T47D (cell line): ENCODE data around the gene TENT5A.

Experiments used
- DNase-seq, 2 experiments: peaks; one replicate each; pipeline versions ENCODE4 v3.0.0 to v3.0.0-alpha.2; 2011 to 2012; ENCODE audit warnings: low read depth in 1 of 2, low spot score in 1 of 2
- JUND ChIP-seq: IDR thresholded peaks from 2 replicates; pipeline ENCODE4 v1.6.1; 2012; ENCODE audit warnings: low read depth
- in situ Hi-C: cut with HindIII; loops from 2 replicates; pipeline ENCODE4 v1.10.0; 2016; ENCODE audit warnings: low sequenced_read_pairs, low pct_unique_long_range_greater_than_20kb

Gene TENT5A

DNA sequence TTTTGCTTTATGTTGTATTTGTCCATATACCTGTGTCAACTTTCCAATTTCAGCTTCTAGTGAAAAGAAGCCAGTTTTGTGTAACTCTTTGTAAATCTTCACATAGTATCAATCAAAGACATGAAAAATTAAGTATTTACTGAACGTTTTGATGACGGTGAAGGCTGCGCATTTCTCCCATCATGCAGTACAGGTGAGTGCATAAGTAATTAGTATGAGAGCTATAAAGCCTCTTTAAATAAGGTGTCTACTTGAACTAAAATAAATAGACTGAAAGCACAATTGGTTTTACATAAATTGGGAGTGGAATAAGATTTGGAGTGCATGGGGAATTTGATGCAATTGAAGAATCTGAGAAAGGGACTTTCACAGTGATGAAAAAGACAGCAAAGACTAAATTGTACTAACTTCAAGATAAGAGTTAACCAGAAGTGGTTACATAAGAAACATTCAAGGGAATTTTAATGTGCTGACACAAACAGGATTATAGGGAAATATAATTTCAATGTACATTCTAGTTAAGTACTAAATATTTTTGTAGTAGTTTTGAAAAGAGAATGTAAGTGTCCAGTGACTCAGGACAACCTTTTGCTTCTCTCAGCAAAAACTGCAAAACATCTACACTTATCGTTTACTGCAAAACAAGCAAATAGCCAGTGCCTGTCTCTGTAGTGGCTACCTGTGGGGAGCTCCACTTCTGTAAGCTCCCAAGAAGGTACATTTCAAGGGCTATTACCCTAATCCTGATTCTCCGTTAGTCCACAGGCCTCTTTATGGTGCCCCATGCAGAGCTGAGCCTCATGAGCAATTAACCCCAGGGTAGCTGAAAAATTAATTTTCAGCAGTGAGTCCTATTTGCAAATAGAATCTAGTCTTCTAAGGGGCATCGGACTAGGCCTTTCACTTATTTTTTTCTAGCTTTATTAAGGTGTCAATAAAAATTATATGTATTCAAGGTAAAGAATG is 13.0 kb downstream of the TENT5A start:
- no peak for TF ChIP-seq JUND
- DNase-seq = no peak
- in situ Hi-C loops = no loop called here

DNA sequence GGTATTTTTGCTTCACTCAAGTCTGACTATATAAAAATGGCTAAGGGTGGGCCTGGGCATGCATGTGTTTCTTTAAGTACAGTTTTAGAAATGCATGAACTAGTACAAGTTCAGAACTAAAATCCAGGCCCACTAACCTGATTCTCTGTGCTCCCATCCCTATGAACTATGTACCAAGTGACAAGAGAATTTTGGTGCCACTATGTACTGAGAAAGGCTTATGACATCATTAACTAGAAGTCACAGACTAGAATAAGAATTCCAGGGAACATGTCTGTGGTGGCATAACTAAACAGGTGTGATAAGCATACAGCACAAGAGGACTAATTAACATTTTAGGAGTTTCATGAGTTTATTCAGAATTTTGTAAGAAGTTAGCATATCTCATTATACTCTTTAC is 16.1 kb downstream of the TENT5A start:
- in situ Hi-C loops = no loop called here

DNA sequence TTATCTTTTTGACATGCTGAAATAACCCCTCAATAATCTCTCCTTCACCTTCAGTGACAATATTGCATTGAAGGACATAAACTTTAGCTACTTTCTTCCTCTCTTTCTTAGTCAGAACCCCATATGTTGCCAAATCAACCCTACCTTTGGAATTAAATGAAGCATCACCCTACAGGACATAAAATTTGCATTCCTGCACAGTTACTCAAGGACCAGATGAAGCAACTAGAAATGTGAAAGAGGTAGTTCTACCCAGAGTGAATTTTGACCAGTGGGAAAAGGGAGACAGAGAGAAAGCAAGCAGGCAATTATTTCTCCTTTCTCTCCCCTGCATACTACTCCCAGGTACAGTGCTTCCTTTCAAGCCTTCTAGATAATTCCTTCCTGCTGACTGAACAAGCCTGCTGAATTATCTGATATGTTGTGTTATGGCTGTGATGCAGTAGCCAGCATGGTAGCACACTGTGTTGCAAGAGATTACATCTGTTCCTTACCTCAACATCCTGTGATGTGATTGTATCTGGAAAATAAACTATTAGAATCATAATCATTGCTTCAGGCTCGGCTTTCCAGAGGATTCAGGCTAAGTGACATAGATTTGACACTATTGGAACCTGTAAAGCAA is 16.6 kb downstream of the TENT5A start:
- no peak for DNase-seq
- in situ Hi-C loops = no loop called here
- TF ChIP-seq JUND = no peak

More for the DNA sequence above, 16.1 kb downstream of the TENT5A start:
- no peak for DNase-seq
- TF ChIP-seq JUND = no peak

DNA sequence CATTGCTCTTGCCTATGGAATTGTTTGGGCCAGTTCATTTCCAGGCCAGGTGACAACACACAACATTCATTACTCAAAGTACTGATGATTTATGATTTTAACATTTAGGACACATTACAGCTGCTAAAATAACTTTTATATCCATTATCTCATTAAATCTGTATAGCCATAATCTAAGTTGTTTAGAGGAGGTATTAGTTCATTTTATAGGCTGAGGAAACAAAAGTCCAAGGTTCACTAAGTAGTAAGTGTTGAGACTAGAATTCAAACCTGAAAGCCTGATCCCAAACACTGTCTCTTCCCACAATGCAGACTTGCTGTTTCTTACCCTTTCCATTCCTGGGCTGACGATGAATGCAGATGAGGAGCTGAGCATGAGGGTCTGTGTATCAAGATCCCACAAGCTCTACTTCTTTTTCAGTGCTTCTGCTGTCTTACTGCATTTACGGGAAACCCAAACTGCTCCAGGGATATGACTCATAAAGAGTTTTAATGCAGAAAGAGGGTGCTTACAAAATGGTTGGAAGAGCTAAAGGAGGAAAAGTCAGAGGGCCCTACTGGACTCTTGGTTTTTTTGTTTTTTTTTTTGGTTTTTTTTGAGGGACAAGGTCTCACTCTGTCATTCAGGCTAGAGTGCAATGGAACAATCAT is 17.9 kb downstream of the TENT5A start:
- no peak for DNase-seq
- no peak for TF ChIP-seq JUND
- in situ Hi-C loops = no loop called here

DNA sequence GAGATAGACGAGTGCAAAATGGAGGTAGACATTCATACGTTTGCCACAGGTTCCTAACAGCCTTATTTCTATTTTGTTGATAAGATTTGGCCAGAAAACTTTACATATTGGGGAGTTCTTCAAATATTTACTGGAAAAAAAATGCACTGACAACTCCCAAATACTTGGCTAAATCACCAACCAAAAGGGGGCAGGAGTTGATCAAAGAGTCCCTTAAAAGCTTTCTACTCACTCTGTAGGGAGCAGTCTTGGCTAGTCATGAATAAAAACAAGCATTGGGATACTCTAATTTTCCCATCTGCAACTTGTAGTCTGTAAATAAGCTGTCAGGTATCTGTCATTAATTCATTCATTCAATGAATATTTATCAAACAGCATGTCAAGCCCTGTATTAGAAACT is 18.4 kb downstream of the TENT5A start:
- TF ChIP-seq JUND = no peak
- in situ Hi-C loops = no loop called here
- DNase-seq = no peak

DNA sequence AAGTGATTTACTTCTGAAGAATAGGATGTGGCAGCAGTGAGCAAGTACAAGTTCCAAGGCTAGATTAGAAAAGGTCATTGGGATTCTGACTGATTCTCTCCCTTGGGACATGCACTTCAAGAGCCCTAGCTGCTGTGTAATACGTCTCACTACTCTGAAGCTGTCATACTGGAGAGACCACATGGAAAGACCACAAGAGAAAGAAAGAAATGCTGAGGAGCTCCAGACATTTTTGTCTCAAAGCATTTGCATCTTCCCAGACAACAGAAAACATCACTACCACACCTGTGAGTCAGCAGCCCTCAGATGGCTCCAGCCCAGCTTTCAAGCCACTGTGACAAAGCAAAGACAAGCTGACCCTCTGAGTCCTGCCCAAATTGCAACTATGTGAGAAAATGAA is 20.7 kb downstream of the TENT5A start:
- TF ChIP-seq JUND = no peak
- DNase-seq = no peak
- in situ Hi-C loops = no loop called here

DNA sequence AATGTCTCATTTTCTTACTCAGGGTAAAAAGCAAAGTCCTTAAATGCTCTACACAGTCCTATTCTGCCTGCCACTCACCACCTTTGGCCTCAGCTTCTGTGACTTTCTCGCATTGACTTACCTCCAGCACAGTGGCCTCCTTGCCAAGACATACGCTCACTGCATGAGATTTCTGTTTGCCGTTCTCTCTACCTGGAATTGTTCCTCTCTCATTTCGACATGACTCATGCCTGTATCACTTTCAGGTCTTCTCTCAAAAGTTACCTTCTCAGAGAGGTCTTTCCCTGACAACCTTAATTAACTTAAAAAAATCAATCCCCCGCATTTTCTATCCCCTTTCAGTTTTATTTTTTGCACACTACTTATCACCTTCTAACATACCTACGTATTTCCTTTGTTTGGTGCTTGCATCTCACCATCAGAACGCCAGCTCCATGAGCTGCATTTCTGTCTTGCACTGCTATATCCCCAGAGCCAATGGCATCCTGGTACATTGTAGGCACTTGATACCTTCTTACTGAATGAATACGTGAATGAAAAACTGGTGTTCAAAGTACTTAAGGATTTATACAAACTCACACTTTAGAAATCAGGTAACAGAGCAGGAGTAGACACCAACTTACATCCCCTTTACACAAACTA is 24.5 kb downstream of the TENT5A start:
- peak in 1 of 2 experiments; percentile 7 for DNase-seq
- no peak for TF ChIP-seq JUND
- in situ Hi-C loops = no loop called here

DNA sequence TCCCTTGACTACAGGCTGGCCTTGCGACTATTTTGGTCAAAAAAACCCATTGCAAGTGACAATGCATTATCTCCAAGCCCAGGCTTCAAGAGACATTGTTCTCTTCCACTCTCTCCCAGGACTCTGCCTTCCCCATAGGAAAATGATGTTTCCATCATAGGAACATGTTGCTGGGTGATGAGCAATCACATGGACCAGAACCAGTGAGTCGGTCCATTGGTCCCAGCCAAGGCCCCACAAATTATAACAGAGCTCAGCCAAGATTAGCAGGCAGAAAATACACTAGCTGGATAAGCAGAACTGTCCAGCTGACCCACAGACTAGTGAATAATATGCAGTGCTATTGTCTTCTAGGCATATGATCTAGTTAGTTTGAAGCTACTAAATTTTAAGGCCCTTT is 27.4 kb downstream of the TENT5A start:
- in situ Hi-C loops = no loop called here
- DNase-seq = no peak
- TF ChIP-seq JUND = no peak

DNA sequence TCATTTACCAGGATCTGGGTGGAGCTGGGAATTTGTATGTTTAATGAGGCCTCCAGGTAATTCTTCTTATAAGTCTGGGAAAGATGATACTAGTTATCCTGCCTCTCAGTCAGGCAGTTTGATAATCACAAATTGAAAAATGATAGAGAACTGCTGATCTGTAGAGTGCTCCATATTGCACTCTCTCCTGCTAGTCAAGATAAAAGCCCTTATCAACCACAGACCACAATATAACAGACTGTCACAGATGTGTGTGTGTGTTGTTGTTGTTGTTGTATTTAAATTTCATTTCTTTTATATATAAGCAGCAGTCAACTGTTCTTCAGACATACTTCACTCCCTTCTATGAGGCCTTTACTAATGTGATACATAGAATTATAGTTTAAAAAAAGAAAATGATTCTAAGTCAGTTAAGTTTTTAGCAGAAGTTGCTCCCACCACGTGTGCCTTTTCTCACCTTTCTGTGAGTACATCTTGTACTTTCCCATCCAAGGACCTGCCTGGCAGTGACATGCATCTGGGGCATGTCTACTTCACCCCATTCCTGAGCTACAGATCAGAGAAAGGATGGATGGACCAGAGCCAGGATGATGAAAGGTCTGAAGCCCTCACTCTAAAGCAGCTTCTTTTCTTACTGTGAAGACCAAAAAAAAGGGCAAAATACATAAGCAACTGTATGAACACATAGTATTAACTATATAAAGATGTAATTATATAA is 29.8 kb downstream of the TENT5A start:
- TF ChIP-seq JUND = no peak
- DNase-seq = no peak
- in situ Hi-C loops = no loop called here

DNA sequence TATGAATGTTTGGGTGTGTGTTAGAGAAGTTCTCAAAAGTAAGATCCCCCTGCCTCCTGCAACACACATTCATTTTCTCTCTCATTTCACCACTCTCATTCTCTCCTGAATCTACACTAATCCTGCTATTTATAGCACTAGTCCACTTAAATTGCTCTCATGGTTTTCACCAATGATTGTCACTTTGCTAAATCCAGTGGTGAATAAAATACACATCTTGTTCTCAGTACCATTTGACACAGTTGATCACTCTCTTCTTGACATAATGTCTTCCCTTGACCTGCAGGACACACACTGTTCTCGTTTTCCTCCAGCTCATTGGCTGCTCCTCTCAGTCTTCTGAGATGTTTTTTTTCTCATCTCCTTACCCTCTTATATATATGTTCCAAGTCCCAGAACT is 32.1 kb downstream of the TENT5A start:
- in situ Hi-C loops = no loop called here
- DNase-seq = no peak
- no peak for TF ChIP-seq JUND

DNA sequence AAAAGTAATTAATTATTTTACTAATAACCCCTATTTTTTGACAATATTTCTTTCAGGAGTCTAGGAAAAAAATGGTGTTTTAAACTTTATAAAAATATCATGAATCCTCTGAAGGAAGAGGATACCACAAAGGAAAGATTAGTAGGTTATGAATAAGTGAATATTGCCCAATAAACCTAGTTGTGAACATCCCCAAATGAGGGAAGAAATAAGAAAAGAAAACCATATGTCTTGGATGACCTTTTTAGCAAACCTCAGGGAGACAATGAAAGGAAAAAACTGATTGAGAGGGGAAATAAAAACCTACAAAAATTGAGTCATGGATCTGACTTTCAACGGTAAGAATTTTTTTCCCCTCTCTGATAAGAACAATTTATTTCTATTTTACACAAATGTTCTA is 34.4 kb downstream of the TENT5A start:
- in situ Hi-C loops = no loop called here
- DNase-seq = no peak
- TF ChIP-seq JUND = no peak

DNA sequence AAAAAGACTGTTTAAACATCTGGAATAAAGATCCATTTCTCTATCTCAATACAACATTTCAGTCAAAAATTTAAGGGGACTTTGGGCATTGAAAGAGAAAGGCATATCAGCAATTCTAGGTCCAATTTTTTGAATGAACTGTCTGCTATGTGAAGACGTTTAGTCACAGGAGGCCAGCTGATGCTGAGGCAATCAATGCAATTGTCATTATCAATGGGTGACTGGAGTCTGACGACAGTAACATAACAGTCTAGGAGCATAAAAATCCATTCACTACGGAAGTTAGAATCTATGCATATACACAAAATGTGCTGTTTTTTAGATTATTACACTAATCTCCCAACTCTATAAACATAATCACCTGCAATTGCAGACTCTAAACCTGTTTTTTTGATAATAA is 37.8 kb downstream of the TENT5A start:
- in situ Hi-C loops = no loop called here
- no peak for DNase-seq
- no peak for TF ChIP-seq JUND

DNA sequence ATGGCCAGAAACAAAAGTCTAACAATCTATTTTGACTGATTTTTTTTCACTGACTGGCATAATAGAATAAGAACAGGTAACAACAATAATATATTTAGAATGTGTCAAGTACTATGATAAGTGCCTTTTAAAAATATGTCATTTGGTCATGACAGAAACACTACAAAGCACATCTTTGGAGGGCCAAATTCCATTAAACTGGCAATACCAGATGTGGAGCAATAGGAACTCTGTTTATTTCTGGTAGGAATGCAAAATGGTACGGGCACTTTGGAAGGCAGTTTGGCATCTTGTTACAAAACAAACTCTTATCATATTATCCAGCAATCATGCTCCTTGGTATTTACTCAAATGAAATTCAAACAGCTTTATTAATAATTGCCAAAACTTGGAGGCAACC is 39.3 kb downstream of the TENT5A start:
- no peak for TF ChIP-seq JUND
- in situ Hi-C loops = no loop called here
- DNase-seq = no peak
